Endothelial cell of umbilical vein (primary cell): Measurements from ENCODE around the gene OPRL1. TPM values are rescaled to one million over a fixed set of nuclear protein-coding genes. Genes with fewer than 3 reads are reported as not detected.

Experiments
- BruUV-seq: library from RNA; stranded (reverse); fragments of 400-500 nt; replicated peaks from 2 replicates; lab custom pipeline; 2021; lab: Mats Ljungman, UMichigan
- CTCF ChIA-PET: fragments of 300-600, 350-600 bp; sonication (Branson Sonifier 250); formaldehyde crosslinking; loops from one replicate; lab custom pipeline; 2021; ENCODE audit warnings: antibody characterized with exemption, inconsistent platforms; lab: Charles Lee
- POLR2A ChIA-PET: fragments of 300-600, 350-600 bp; sonication (Branson Sonifier 250); formaldehyde crosslinking; loops from one replicate; lab custom pipeline; 2021; ENCODE audit warnings: antibody characterized with exemption, inconsistent platforms; lab: Charles Lee
- DNase-seq: peaks from one replicate; pipeline ENCODE4 v3.0.0-alpha.2; 2011; ENCODE audit warnings: low read depth, low spot score
- FAIRE-seq: peaks from 2 replicates; lab custom pipeline; 2011; peaks lifted over from hg19 to GRCh38; lab: Jason Lieb, UNC
- H2AFZ ChIP-seq: 2 replicates; pipeline ENCODE4 v1.6.0; 2012; ENCODE audit warnings: low read depth, low read length, control low read depth, inconsistent platforms
- H3K27ac ChIP-seq: 2 replicates; pipeline ENCODE4 v1.5.1; 2011; ENCODE audit warnings: low read depth, mild to moderate bottlenecking, control low read depth, low read length, moderate library complexity; ENCODE audit not compliant: insufficient read depth
- H3K27me3 ChIP-seq, 2 experiments: 2 replicates each; pipeline versions ENCODE4 v1.6.0 to v1.6.1; 2011; ENCODE audit warnings: low read length in 2 of 2, mixed read lengths in 1 of 2; ENCODE audit not compliant: control insufficient read depth in 2 of 2, insufficient read depth in 2 of 2
- H3K36me3 ChIP-seq, 2 experiments: 2 replicates in 1 of 2; 3 replicates in 1 of 2; pipeline ENCODE4 v1.5.1; 2011; ENCODE audit warnings: low read length in 2 of 2, mild to moderate bottlenecking in 1 of 2, moderate library complexity in 1 of 2; ENCODE audit not compliant: control insufficient read depth in 2 of 2, insufficient read depth in 2 of 2; ENCODE audit errors: extremely low read depth in 1 of 2
- H3K4me1 ChIP-seq: 3 replicates; pipeline ENCODE4 v1.5.1; 2011; ENCODE audit warnings: mild to moderate bottlenecking, low read length; ENCODE audit not compliant: control insufficient read depth, insufficient read depth; ENCODE audit errors: extremely low read depth
- H3K4me2 ChIP-seq: 2 replicates; pipeline ENCODE4 v1.6.1; 2011; ENCODE audit warnings: low read length, control low read depth, mixed read lengths; ENCODE audit not compliant: insufficient read depth
- H3K4me3 ChIP-seq, 3 experiments: fragments of 200-600 bp in 1 of 3; sonication (generic), shearing (Covaris generic) in 1 of 3; replicated peaks in 1 of 3; 2 replicates each; pipeline ENCODE4 v1.5.1; 2011 to 2016; ENCODE audit warnings: control low read depth in 3 of 3, low read length in 3 of 3, mild to moderate bottlenecking in 2 of 3, inconsistent platforms in 1 of 3, low read depth in 1 of 3, moderate library complexity in 1 of 3; ENCODE audit not compliant: insufficient read depth in 1 of 3
- H3K79me2 ChIP-seq: 2 replicates; pipeline ENCODE4 v1.6.0; 2012; ENCODE audit warnings: low read length, inconsistent platforms; ENCODE audit not compliant: control insufficient read depth, insufficient read depth
- H3K9ac ChIP-seq: replicated peaks from 2 replicates; pipeline ENCODE3; 2011; ENCODE audit warnings: low read length, control low read depth; ENCODE audit not compliant: insufficient read depth; ENCODE audit errors: extremely low read depth
- H3K9me1 ChIP-seq: replicated peaks from 3 replicates; pipeline ENCODE4 v1.6.0; 2011; ENCODE audit warnings: mild to moderate bottlenecking, low read length; ENCODE audit not compliant: control insufficient read depth, insufficient read depth; ENCODE audit errors: extremely low read depth
- H3K9me3 ChIP-seq: replicated peaks from 2 replicates; pipeline ENCODE4 v1.5.1; 2012; ENCODE audit warnings: low read length, inconsistent platforms; ENCODE audit not compliant: control insufficient read depth, insufficient read depth
- H4K20me1 ChIP-seq: replicated peaks from 2 replicates; pipeline ENCODE3; 2011; ENCODE audit warnings: mild to moderate bottlenecking, low read length; ENCODE audit not compliant: control insufficient read depth, insufficient read depth; ENCODE audit errors: extremely low read depth
- CTCF ChIP-seq, 2 donors: IDR thresholded peaks; 1 replicate in 1 of 2; 2 replicates in 1 of 2; pipeline ENCODE4 v1.5.1; 2011; ENCODE audit warnings: low read length in 2 of 2, mild to moderate bottlenecking in 2 of 2, moderate library complexity in 2 of 2, control low read depth in 1 of 2, inconsistent platforms in 1 of 2, low read depth in 1 of 2; ENCODE audit not compliant: insufficient read depth in 1 of 2; ENCODE audit errors: extremely low read depth in 1 of 2
- EZH2 ChIP-seq: IDR thresholded peaks from 2 replicates; pipeline ENCODE4 v1.6.1; 2012; ENCODE audit warnings: borderline replicate concordance, low read depth, mild to moderate bottlenecking, moderate library complexity, low read length, inconsistent platforms; ENCODE audit not compliant: severe bottlenecking
- FOS ChIP-seq: IDR thresholded peaks from 2 replicates; pipeline ENCODE4 v1.6.1; 2011; ENCODE audit warnings: mild to moderate bottlenecking, low read length, moderate library complexity, borderline replicate concordance; ENCODE audit not compliant: insufficient read depth
- GATA2 ChIP-seq: IDR thresholded peaks from 2 replicates; pipeline ENCODE4 v1.7.0; 2011; ENCODE audit warnings: low read depth, mild to moderate bottlenecking, moderate library complexity, mixed read lengths, low read length; ENCODE audit not compliant: insufficient read length, insufficient read depth
- JUN ChIP-seq: IDR thresholded peaks from 2 replicates; pipeline ENCODE4 v1.6.1; 2011; ENCODE audit warnings: borderline replicate concordance, low read depth; ENCODE audit not compliant: insufficient read length, insufficient read depth
- POLR2A ChIP-seq: IDR thresholded peaks from 2 replicates; pipeline ENCODE4 v1.6.1; 2012; ENCODE audit warnings: low read depth, mild to moderate bottlenecking, control low read depth, low read length
- dilution Hi-C: fragments of 300-500 bp; cut with MboI; formaldehyde crosslinking; loops from one replicate; pipeline ENCODE4 v1.15.0; 2019; ENCODE audit warnings: low sequenced_read_pairs; ENCODE audit not compliant: extremely low pct_ligation_motif_present
- intact Hi-C: fragments of 100-400 bp; cut with micrococcal nuclease; formaldehyde crosslinking; loops from one replicate; pipeline ENCODE4 v1.10.0; 2022
- polyA plus RNA-seq, 4 experiments: library from polyadenylated mRNA; depleted of rRNA in 3 of 4; stranded (reverse) in 3 of 4; unstranded in 1 of 4; fragments of >200 nt; gene quantifications; 2 replicates each; pipeline versions ENCODE4 v1.2.1 to v1.2.3, GENCODE V29; 2011 to 2012; ENCODE audit warnings: missing spikeins in 1 of 4
- total RNA-seq: library from RNA; stranded (reverse); gene quantifications from 2 replicates; pipeline ENCODE4 v1.2.3, GENCODE V29; 2021
- TF ChIP-seq, protein P1 (sequence below): IDR thresholded peaks from 2 replicates; pipeline ENCODE4 v1.6.1; 2011; ENCODE audit not compliant: insufficient read depth, insufficient read length

OPRL1 gene
- total and polyA plus RNA-seq, 2 donors (not counting 3 experiments of a cell fraction or from before 2014, with no cell fraction given), result 1.9 to 2.0 TPM

DNA sequence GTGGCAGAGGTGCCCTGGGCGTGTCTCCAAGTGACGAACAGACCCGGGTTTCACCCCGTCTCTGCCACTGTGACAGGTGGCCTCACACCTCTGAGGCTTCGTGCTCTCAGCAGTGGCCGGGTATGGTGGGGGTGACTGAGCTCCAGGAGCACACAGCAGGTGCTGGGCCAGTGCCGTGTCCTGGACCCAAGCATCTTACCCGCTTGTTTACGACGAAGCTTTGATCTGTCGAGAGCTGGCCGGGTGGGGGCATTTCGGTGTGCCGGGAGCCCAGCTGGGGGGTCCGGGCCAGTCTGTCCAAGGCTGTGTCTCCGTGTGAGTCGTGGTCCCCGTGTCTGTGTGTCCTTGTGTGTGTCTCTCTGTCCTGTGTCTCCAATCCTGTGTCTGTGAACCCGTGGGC is 11.5 kb downstream of the OPRL1 start:
- POLR2A ChIA-PET, result no interaction called here
- no peaks in the 10 kb centered on the region for H3K79me2 ChIP-seq
- no peak for TF ChIP-seq JUN
- TF ChIP-seq, protein P1, sequence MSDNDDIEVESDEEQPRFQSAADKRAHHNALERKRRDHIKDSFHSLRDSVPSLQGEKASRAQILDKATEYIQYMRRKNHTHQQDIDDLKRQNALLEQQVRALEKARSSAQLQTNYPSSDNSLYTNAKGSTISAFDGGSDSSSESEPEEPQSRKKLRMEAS, result no peak
- no peak for TF ChIP-seq FOS
- no peak for TF ChIP-seq CTCF (IDR thresholded peaks at IDR 0.05; ENCODE audit: extremely low read depth in 1 of 2, insufficient read depth in 1 of 2, low read depth in 1 of 2, low read length in 2 of 2)
- no peak for TF ChIP-seq EZH2
- no peak for TF ChIP-seq GATA2
- no peak for TF ChIP-seq POLR2A
- H3K4me1 ChIP-seq, result no peaks in the 10 kb centered on the region
- no TSS peak for BruUV-seq
- no peak overlapping the region for H3K4me2 ChIP-seq
- no peak overlapping the region for H3K27ac ChIP-seq
- FAIRE-seq, result no peak
- no peak for DNase-seq
- no peak overlapping the region for H2AFZ ChIP-seq
- CTCF ChIA-PET, result interaction anchor here (2.3 to 3.2 kb wide), 2 partner anchors 8 to 11 kb away, joined by 7 to 11 read pairs; partner anchors contain the start of gene LKAAEAR1
- intact Hi-C loops, result no loop called here
- no peaks in the 10 kb centered on the region for H3K9me1 ChIP-seq
- no peaks in the 10 kb centered on the region for H4K20me1 ChIP-seq
- no peaks in the 10 kb centered on the region for H3K9me3 ChIP-seq
- H3K9ac ChIP-seq, result no peak overlapping the region
- dilution Hi-C loops, result no loop called here
- no peak overlapping the region for H3K4me3 ChIP-seq
- no peaks in the 10 kb centered on the region for H3K36me3 ChIP-seq
- H3K27me3 ChIP-seq, result peaks cover 3 to 6% of the 10 kb centered on the region in 2 experiments
